OCI-LY7 (cell line): ENCODE measurements around the gene EIF5AL1.
"Not testable (repeated sequence)": the region's sequence is repeated elsewhere in the genome, so short reads cannot be mapped to it uniquely, and the experiment has no call there.

Experiments
- CTCF ChIP-seq: fragments of 200-600 bp; sonication (generic); conservative IDR thresholded peaks from 2 replicates; pipeline ENCODE4 v1.5.1; 2014; ENCODE audit warnings: mild to moderate bottlenecking, antibody characterized with exemption, low read length, moderate library complexity, mixed read lengths
- EZH2phosphoT487 ChIP-seq: fragments of 200-600 bp; sonication (generic); IDR thresholded peaks from 2 replicates; pipeline ENCODE4 v1.6.1; 2018; ENCODE audit warnings: low read depth, borderline replicate concordance, mild to moderate bottlenecking, mixed run types, antibody characterized with exemption, low read length, moderate library complexity, mixed read lengths

DNA sequence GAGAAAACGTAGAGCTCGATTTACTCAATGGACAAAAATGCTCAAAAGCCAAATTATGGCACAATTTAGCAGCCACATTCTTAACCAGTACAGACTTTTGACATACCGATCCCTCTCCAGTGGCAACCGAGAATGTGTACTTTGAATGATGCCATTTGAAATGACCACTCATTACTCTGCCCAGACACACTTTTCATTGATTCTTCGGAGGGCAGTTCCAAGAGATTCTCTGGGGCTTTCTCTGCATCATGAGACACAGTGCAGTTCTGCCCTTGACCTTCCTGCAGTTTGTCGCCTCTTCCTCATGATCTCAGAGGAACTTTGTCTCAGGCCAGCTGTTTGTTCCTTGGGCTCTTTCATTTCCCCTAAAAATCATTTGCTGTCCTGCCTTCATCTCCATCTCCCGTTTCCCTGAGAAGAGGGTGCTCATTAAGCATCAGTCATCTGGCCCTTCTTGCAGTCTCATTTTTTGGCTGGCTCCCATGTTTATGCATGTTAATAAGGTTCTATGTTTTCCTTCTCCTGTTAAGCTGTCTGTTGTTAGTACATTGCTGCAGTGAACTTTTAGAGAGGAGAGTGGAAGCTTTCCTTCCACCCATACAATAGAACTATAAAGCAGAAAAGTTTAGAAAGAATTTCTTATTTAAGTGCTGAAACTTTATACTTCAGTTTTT lies 4.3 kb downstream of the EIF5AL1 start:
- TF ChIP-seq CTCF, EZH2phosphoT487: not testable (repeated sequence)
